Occipital lobe (tissue), 2 donors: ENCODE results near the gene PPM1G. TPM values are rescaled to one million over a fixed set of nuclear protein-coding genes. Genes with fewer than 3 reads are reported as not detected.
A peak's percentile ranks its signal among the peaks of the same experiment; 100 is the strongest.
"Not testable (repeated sequence)": the region's sequence is repeated elsewhere in the genome, so short reads cannot be mapped to it uniquely, and the experiment has no call there.

Experiments
- DNase-seq: peaks from one replicate; lab custom pipeline; 2025; lab: John Stamatoyannopoulos, UW
- total RNA-seq: library from RNA; depleted of rRNA; stranded (reverse); fragments of >200 nt; gene quantifications from one replicate; pipeline ENCODE4 v1.2.3, GENCODE V29; 2014

The PPM1G gene
- 58.0 TPM for total RNA-seq

DNA sequence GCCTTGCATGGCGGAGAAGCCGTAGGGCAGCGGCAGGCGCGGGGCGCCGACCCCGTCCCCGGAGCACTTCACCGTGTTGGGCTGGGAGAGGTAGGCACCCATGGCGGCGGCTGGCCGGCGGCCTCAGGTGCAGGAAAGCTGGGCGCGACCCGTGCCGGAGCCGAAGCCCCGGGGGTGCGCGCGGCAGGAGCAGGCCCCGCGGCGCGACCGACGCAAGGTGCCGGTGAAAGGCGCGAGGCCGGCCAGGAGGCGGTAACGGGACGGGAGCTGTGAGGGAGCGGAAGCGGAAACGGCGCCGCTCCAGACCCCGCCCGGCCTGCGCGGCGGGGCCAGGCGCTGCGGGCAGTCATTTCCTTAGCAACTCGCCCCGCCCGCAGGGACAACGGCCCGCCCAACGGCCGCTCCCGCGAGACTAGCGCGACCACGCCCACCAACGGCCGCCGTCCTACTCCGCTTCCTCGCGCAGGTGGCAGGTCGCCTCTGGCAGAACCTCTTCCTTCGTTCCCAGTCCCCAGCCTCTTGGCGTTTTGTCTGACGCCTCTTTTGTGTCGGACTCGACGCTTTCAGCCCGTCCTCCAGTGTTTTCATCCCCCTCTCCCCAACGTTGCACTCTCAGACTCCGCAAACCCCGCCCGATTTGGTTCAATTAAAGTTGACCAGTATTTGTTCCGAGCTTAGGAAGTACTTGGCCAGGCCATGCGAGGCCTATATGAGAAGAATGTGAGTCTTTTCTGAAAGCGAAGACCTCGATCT is at the start of gene PPM1G:
Gene PPM1G (minus strand): TSS at position 271 of the 753 bp plus-strand sequence. CDS start 169 bp downstream, at position 102.
- DNase-seq = peak; percentile 94

GRCh38 chr2:27453968-27454367 is 44.6 kb upstream of the PPM1G start:
- DNase-seq = no peak

DNA sequence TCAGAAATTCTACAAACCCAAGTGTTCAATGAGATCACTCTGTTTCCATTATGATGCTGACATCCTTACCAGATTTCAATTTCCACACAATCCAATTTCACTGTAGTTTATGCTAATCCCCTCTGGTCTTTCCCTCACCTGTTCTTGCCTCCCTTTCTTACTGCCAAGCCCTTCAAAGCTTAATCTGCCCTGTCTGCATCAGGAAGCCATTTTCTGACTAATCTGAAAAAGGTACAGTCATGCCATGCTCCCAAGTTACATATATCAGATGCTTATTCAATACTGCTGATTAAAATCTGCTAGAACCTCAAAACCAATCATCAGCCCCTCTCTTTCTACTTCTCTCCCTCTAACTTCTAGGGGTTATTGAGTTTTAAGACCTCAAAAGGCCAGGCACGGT is 41.7 kb upstream of the PPM1G start:
- no peak for DNase-seq

DNA sequence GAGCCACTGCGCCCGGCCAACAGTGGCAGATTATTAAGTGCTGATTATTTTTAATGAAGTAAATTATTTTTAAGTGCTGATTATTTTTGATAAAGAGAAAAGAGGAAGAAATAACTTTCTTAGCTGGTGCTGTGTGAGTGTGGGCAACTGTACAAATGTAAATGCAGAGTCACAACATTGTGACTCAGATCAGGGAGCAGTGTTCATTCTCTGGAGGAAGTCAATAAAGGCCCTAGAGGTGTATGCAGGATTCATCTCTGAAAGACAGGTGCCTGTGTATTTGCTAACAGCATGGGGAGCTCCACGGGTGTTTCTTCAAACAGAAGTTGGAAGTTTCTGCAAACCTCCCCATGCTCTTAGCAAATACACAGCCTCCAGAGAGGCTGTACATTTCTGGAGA is 39.0 kb upstream of the PPM1G start:
- no peak for DNase-seq

- DNase-seq = no peak
Measured at GRCh38 chr2:27446057-27446456, 36.7 kb upstream of the PPM1G start.

DNA sequence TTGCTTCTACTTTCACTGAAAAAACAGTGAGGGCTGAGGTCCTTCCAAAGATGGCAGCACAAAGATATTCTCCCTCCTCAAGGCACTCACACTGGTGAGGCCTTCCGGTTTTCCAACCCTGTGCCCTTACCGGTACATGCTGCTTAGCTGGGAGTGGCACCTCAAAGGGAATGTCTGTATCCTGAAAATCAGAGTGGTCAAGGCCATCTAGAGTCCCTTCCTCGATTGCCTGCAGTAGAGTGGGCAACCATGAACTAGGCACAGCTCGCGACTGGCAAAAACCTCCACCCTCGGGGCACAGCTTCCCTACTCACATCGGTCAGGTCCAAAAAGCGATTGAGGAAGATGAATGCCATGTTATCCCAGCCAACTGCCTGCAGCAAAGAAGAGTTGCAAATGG is 36.2 kb upstream of the PPM1G start:
- no peak for DNase-seq

- no peak for DNase-seq
Measured at GRCh38 chr2:27445155-27445554, 35.8 kb upstream of the PPM1G start.

DNA sequence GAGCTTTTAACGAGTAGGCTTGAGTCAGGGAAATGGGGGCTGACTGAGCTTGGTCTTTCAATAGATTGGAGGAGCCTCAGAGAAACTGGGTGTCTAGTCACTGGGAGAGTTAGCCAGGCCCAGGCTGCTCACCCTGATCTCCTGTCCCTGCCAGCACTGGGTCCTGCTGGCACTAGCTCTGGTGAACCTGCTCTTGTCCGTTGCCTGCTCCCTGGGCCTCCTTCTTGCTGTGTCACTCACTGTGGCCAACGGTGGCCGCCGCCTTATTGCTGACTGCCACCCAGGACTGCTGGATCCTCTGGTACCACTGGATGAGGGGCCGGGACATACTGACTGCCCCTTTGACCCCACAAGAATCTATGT is 33.5 kb upstream of the PPM1G start:
- DNase-seq = no peak

DNA sequence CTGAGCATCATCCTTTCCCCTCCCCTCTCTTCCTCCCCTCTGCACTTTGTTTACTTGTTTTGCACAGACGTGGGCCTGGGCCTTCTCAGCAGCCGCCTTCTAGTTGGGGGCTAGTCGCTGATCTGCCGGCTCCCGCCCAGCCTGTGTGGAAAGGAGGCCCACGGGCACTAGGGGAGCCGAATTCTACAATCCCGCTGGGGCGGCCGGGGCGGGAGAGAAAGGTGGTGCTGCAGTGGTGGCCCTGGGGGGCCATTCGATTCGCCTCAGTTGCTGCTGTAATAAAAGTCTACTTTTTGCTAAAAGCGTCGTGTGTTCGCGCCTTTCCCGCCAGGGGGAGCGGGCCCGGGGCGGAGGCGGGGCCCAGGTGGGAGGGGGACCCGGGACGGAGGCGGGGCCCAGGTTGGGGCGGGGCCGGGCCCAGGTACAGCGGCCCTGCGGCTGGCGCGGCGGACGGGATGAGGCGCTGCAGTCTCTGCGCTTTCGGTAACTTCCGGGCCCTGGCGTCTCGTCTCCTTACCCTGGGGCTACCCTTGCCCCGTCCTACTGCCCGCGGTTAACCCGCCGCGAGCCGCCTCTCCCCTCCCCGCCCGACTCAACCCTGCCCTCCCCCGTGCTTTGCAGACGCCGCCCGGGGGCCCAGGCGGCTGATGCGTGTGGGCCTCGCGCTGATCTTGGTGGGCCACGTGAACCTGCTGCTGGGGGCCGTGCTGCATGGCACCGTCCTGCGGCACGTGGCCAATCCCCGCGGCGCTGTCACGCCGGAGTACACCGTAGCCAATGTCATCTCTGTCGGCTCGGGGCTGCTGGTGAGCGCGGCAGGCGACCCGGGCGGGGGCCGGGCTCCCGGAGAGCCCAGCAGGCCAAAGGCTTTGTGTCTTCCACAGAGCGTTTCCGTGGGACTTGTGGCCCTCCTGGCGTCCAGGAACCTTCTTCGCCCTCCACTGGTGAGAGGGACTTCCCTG is 32.8 kb upstream of the PPM1G start, which contains the start of gene KRTCAP3:
Gene KRTCAP3 (plus strand): TSS at position 424 of the 962 bp plus-strand sequence. CDS start 32 bp downstream, at position 456.
- DNase-seq = no peak

- no peak for DNase-seq
Measured at GRCh38 chr2:27441226-27441926, 32.0 kb upstream of the PPM1G start.

GRCh38 chr2:27435628-27436027 is 26.2 kb upstream of the PPM1G start:
- no peak for DNase-seq

- no peak for DNase-seq
Measured at GRCh38 chr2:27431395-27431794, 22.0 kb upstream of the PPM1G start.

GRCh38 chr2:27428978-27429541 is 19.7 kb upstream of the PPM1G start:
- DNase-seq = peak; percentile 65

GRCh38 chr2:27428213-27428977 is 19.0 kb upstream of the PPM1G start, which contains the start of gene NRBP1:
TSS of gene NRBP1 (plus strand) at chr2:27428631. CDS start at chr2:27433274, 4,643 bp downstream.
- peak; percentile 88 for DNase-seq

DNA sequence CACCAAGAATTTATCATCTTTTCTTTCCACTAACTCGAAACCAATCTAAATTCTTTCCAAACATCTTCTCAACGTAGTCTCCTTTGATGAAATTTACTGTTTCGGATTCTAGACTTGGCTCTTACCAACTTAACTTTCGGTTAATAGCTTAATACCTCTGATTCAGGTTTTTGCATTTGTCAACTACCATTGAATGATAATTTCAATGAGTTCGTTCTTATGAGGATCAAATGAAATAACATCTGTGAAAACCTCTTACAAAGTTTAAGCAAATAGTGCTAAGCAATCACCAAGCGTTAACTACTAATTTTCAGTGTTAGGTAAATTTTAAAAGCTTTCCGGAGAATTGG is 18.4 kb upstream of the PPM1G start:
- DNase-seq = no peak

GRCh38 chr2:27425039-27425438 is 15.6 kb upstream of the PPM1G start:
- DNase-seq = not testable (repeated sequence)

GRCh38 chr2:27422958-27423357 is 13.6 kb upstream of the PPM1G start:
- no peak for DNase-seq

DNA sequence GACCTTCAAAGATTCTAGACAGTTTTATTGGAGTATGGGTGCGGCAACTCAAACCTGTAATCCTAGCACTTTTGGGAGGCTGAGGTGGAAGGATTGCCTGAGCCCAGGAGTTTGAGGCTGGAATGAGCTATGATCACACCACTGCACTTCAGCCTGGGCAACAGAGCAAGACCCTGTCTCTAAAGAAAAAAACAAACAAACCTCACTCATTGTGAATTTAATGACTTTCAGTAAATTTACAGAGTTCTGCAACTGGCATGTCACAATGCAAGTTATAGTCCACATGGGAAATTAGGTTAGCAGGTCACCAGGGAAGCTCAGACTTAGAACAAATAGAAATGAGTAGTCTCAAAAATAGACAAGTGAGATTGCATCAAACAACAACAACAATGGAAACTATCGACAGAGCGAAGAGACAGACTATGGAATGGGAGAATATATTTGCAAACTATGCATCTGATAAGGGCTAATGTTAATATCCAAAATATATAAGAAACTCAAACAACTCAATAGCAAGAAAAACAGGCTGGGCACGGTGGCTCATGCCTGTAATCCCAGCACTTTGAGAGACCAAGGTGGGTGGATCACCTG is 12.4 kb upstream of the PPM1G start:
- DNase-seq = no peak

- DNase-seq = no peak
Measured at GRCh38 chr2:27420996-27421395, 11.6 kb upstream of the PPM1G start.

GRCh38 chr2:27416151-27416550 is 6.8 kb upstream of the PPM1G start:
- no peak for DNase-seq
